ENCODE measurements around the gene FAM131B.

The FAM131B gene

GRCh38 chr7:143382791-143383641, 20.5 kb upstream of the FAM131B start:
- Histone ChIP-seq H3K27me3 (ENCODE audit: insufficient read depth, low read length) (no peaks in the 10 kb centered on the region), H3K36me3 (ENCODE audit: insufficient read depth, low read length) (peaks cover 11% of the 10 kb centered on the region), H3K4me1 (ENCODE audit: insufficient read depth, low read length) (peaks cover 17% of the 10 kb centered on the region), H3K4me3 (ENCODE audit: low read length) (peak overlapping the region; percentile 90), H2AFZ (ENCODE audit: low read depth, low read length) (no peak overlapping the region), H3K9me3 (ENCODE audit: low read length) (no peaks in the 10 kb centered on the region)

GRCh38 chr7:143382126-143382790, 19.7 kb upstream of the FAM131B start:
- peaks cover 7% of the 10 kb centered on the region for H3K36me3 ChIP-seq (ENCODE audit: insufficient read depth, low read length)
- peaks cover 17% of the 10 kb centered on the region for H3K4me1 ChIP-seq (ENCODE audit: insufficient read depth, low read length)
- H2AFZ ChIP-seq (ENCODE audit: low read depth, low read length), result peak overlapping the region; percentile 65
- H3K27me3 ChIP-seq (ENCODE audit: insufficient read depth, low read length), result no peaks in the 10 kb centered on the region
- no peaks in the 10 kb centered on the region for H3K9me3 ChIP-seq (ENCODE audit: low read length)
- H3K4me3 ChIP-seq (ENCODE audit: low read length), result peak overlapping the region; percentile 90

- H2AFZ ChIP-seq (ENCODE audit: low read depth, low read length), result peak overlapping the region; percentile 98
- H3K4me1 ChIP-seq (ENCODE audit: insufficient read depth, low read length), result peaks cover 17% of the 10 kb centered on the region
- no peaks in the 10 kb centered on the region for H3K27me3 ChIP-seq (ENCODE audit: insufficient read depth, low read length)
- H3K4me3 ChIP-seq (ENCODE audit: low read length), result peak overlapping the region; percentile 90
- no peaks in the 10 kb centered on the region for H3K9me3 ChIP-seq (ENCODE audit: low read length)
- peaks cover 4% of the 10 kb centered on the region for H3K36me3 ChIP-seq (ENCODE audit: insufficient read depth, low read length)
Measured at GRCh38 chr7:143381427-143382125, 19.1 kb upstream of the FAM131B start.

GRCh38 chr7:143380646-143381426, 18.3 kb upstream of the FAM131B start, which contains the start of gene ZYX:
TSS of gene ZYX (plus strand) at chr7:143381345. CDS start at chr7:143381572, 227 bp downstream.
- no peaks in the 10 kb centered on the region for H3K27me3 ChIP-seq (ENCODE audit: insufficient read depth, low read length)
- peak within 1 kb of the TSS; percentile 90 for H3K4me3 ChIP-seq (ENCODE audit: low read length)
- H3K4me1 ChIP-seq (ENCODE audit: insufficient read depth, low read length), result peaks cover 17% of the 10 kb centered on the region
- no peaks in the 10 kb centered on the region for H3K9me3 ChIP-seq (ENCODE audit: low read length)
- peak within 1 kb of the TSS; percentile 98 for H2AFZ ChIP-seq (ENCODE audit: low read depth, low read length)
- H3K36me3 ChIP-seq (ENCODE audit: insufficient read depth, low read length), result peaks cover 4% of the 10 kb centered on the region

- H3K9me3 ChIP-seq (ENCODE audit: low read length), result no peaks in the 10 kb centered on the region
- H3K4me3 ChIP-seq (ENCODE audit: low read length), result peak overlapping the region; percentile 90
- H3K36me3 ChIP-seq (ENCODE audit: insufficient read depth, low read length), result peaks cover 4% of the 10 kb centered on the region
- H3K4me1 ChIP-seq (ENCODE audit: insufficient read depth, low read length), result peaks cover 17% of the 10 kb centered on the region
- H3K27me3 ChIP-seq (ENCODE audit: insufficient read depth, low read length), result no peaks in the 10 kb centered on the region
- peak overlapping the region; percentile 98 for H2AFZ ChIP-seq (ENCODE audit: low read depth, low read length)
Measured at GRCh38 chr7:143380260-143380645, 17.7 kb upstream of the FAM131B start.

- Histone ChIP-seq H2AFZ (ENCODE audit: low read depth, low read length) (peak overlapping the region; percentile 98), H3K27me3 (ENCODE audit: insufficient read depth, low read length) (no peaks in the 10 kb centered on the region), H3K9me3 (ENCODE audit: low read length) (no peaks in the 10 kb centered on the region)
Measured at GRCh38 chr7:143379611-143380259, 17.2 kb upstream of the FAM131B start.

GRCh38 chr7:143376396-143376795, 13.9 kb upstream of the FAM131B start:
- H3K9me3 ChIP-seq (ENCODE audit: low read length), result no peaks in the 10 kb centered on the region

More at GRCh38 chr7:143379611-143380259, 17.2 kb upstream of the FAM131B start:
- peaks cover 17% of the 10 kb centered on the region for H3K4me1 ChIP-seq (ENCODE audit: insufficient read depth, low read length)
- peak overlapping the region; percentile 90 for H3K4me3 ChIP-seq (ENCODE audit: low read length)
- H3K36me3 ChIP-seq (ENCODE audit: insufficient read depth, low read length), result peaks cover 4% of the 10 kb centered on the region

GRCh38 chr7:143375298-143376034, 13.0 kb upstream of the FAM131B start:
- H3K9me3 ChIP-seq (ENCODE audit: low read length), result no peaks in the 10 kb centered on the region
- H2AFZ ChIP-seq (ENCODE audit: low read depth, low read length), result no peak overlapping the region
- no peak overlapping the region for H3K4me3 ChIP-seq (ENCODE audit: low read length)
- H3K36me3 ChIP-seq (ENCODE audit: insufficient read depth, low read length), result no peaks in the 10 kb centered on the region
- no peaks in the 10 kb centered on the region for H3K27me3 ChIP-seq (ENCODE audit: insufficient read depth, low read length)
- peaks cover 10% of the 10 kb centered on the region for H3K4me1 ChIP-seq (ENCODE audit: insufficient read depth, low read length)

More at GRCh38 chr7:143376396-143376795, 13.9 kb upstream of the FAM131B start:
- no peak overlapping the region for H2AFZ ChIP-seq (ENCODE audit: low read depth, low read length)
- no peak overlapping the region for H3K4me3 ChIP-seq (ENCODE audit: low read length)
- H3K27me3 ChIP-seq (ENCODE audit: insufficient read depth, low read length), result no peaks in the 10 kb centered on the region
- H3K4me1 ChIP-seq (ENCODE audit: insufficient read depth, low read length), result peaks cover 10% of the 10 kb centered on the region
- H3K36me3 ChIP-seq (ENCODE audit: insufficient read depth, low read length), result no peaks in the 10 kb centered on the region

- no peaks in the 10 kb centered on the region for H3K9me3 ChIP-seq (ENCODE audit: low read length)
- no peak overlapping the region for H3K4me3 ChIP-seq (ENCODE audit: low read length)
- H3K27me3 ChIP-seq (ENCODE audit: insufficient read depth, low read length), result no peaks in the 10 kb centered on the region
- peaks cover 10% of the 10 kb centered on the region for H3K4me1 ChIP-seq (ENCODE audit: insufficient read depth, low read length)
- no peaks in the 10 kb centered on the region for H3K36me3 ChIP-seq (ENCODE audit: insufficient read depth, low read length)
- no peak overlapping the region for H2AFZ ChIP-seq (ENCODE audit: low read depth, low read length)
Measured at GRCh38 chr7:143374561-143374960, 12.0 kb upstream of the FAM131B start.

GRCh38 chr7:143373255-143373794, 10.8 kb upstream of the FAM131B start:
- Histone ChIP-seq H2AFZ (ENCODE audit: low read depth, low read length) (no peak overlapping the region), H3K9me3 (ENCODE audit: low read length) (no peaks in the 10 kb centered on the region), H3K36me3 (ENCODE audit: insufficient read depth, low read length) (no peaks in the 10 kb centered on the region), H3K4me3 (ENCODE audit: low read length) (no peak overlapping the region), H3K27me3 (ENCODE audit: insufficient read depth, low read length) (peaks cover 3% of the 10 kb centered on the region), H3K4me1 (ENCODE audit: insufficient read depth, low read length) (peaks cover 5% of the 10 kb centered on the region)

GRCh38 chr7:143372070-143372469, 9.6 kb upstream of the FAM131B start:
- H3K4me1 ChIP-seq (ENCODE audit: insufficient read depth, low read length), result peaks cover 5% of the 10 kb centered on the region
- no peak overlapping the region for H3K4me3 ChIP-seq (ENCODE audit: low read length)
- H3K27me3 ChIP-seq (ENCODE audit: insufficient read depth, low read length), result peaks cover 9% of the 10 kb centered on the region
- H3K9me3 ChIP-seq (ENCODE audit: low read length), result no peaks in the 10 kb centered on the region
- no peaks in the 10 kb centered on the region for H3K36me3 ChIP-seq (ENCODE audit: insufficient read depth, low read length)
- H2AFZ ChIP-seq (ENCODE audit: low read depth, low read length), result no peak overlapping the region
